K562 (cell line): Measurements from ENCODE around the gene PHAX. TPM values are rescaled to one million over a fixed set of nuclear protein-coding genes. Genes with fewer than 3 reads are reported as not detected.

Source experiments
- ATAC-seq: fragments of 200-7000 bp; cut with Tn5 transposase; 3 replicates; pipeline ENCODE4 v1.9.1; 2020; ENCODE audit warnings: moderate library complexity
- BruUV-seq: library from RNA; stranded (reverse); fragments of 400-500 nt; replicated peaks from 2 replicates; lab custom pipeline; 2021; lab: Mats Ljungman, UMichigan
- CTCF ChIA-PET: fragments of 300-600 bp; formaldehyde crosslinking; extraction: SDS; loops from one replicate; lab custom pipeline; 2021; ENCODE audit warnings: low intra/inter-chr PET ratio; lab: Yijun Ruan, JAX
- POLR2A ChIA-PET: fragments of 300-600, 350-650 bp; sonication (Branson Sonifier 250); formaldehyde crosslinking; extraction: SDS; loops from one replicate; lab custom pipeline; 2021; ENCODE audit warnings: antibody characterized with exemption, inconsistent platforms; lab: Yijun Ruan, JAX
- DNase-seq, 4 experiments: peaks; one replicate each; pipeline versions ENCODE4 v3.0.0 to v3.0.0-alpha.2; 2011 to 2018; ENCODE audit warnings: low spot score in 3 of 4, mixed read lengths in 3 of 4; ENCODE audit errors: extremely low read depth in 1 of 4
- FAIRE-seq: peaks from 2 replicates; lab custom pipeline; 2011; peaks lifted over from hg19 to GRCh38; lab: Jason Lieb, UNC
- H2AFZ ChIP-seq: 2 replicates; pipeline ENCODE4 v1.6.0; 2011; ENCODE audit warnings: low read depth, low read length, control low read depth, inconsistent platforms
- H3K27ac ChIP-seq: fragments of 200-600 bp; 3 replicates; pipeline ENCODE4 v1.8.0; 2011; ENCODE audit warnings: low read depth, mild to moderate bottlenecking, control low read depth, inconsistent platforms, low read length, moderate library complexity, mixed read lengths; ENCODE audit errors: extremely low read depth
- H3K27me3 ChIP-seq, 2 experiments: fragments of 300-600 bp in 1 of 2; 2 replicates in 1 of 2; 3 replicates in 1 of 2; pipeline versions ENCODE4 v1.6.0 to v1.8.0; 2011; ENCODE audit warnings: inconsistent platforms in 2 of 2, low read length in 2 of 2, mild to moderate bottlenecking in 1 of 2, mixed read lengths in 1 of 2, moderate library complexity in 1 of 2; ENCODE audit not compliant: control insufficient read depth in 2 of 2, insufficient read depth in 2 of 2
- H3K36me3 ChIP-seq: fragments of 300-600 bp; 3 replicates; pipeline ENCODE4 v1.8.0; 2011; ENCODE audit warnings: mild to moderate bottlenecking, low read length, inconsistent platforms; ENCODE audit not compliant: control insufficient read depth, insufficient read depth
- H3K4me1 ChIP-seq, 2 experiments: fragments of 200-600 bp in 1 of 2; replicated peaks in 1 of 2; 2 replicates in 1 of 2; 3 replicates in 1 of 2; pipeline versions ENCODE4 v1.5.1 to v1.8.0; 2011; ENCODE audit warnings: inconsistent platforms in 2 of 2, low read length in 2 of 2, mild to moderate bottlenecking in 1 of 2, mixed read lengths in 1 of 2, moderate library complexity in 1 of 2; ENCODE audit not compliant: control insufficient read depth in 2 of 2, insufficient read depth in 2 of 2
- H3K4me2 ChIP-seq: 2 replicates; pipeline ENCODE4 v1.6.1; 2011; ENCODE audit warnings: low read length, control low read depth, inconsistent platforms, mixed read lengths; ENCODE audit not compliant: insufficient read depth
- H3K4me3 ChIP-seq: fragments of 200-600 bp; sonication (generic), shearing (Covaris generic); 2 replicates; pipeline ENCODE4 v1.5.1; 2016; ENCODE audit warnings: control low read depth, inconsistent platforms
- H3K79me2 ChIP-seq: fragments of 200-600 bp; 3 replicates; pipeline ENCODE4 v1.8.0; 2011; ENCODE audit warnings: low read length, inconsistent platforms; ENCODE audit not compliant: control insufficient read depth, insufficient read depth
- H3K9ac ChIP-seq, 2 experiments: 2 replicates each; pipeline versions ENCODE4 v1.6.0 to v1.6.1; 2011; ENCODE audit warnings: low read depth in 2 of 2, low read length in 2 of 2, control low read depth in 1 of 2, inconsistent platforms in 1 of 2, mild to moderate bottlenecking in 1 of 2, mixed read lengths in 1 of 2; ENCODE audit not compliant: insufficient read depth in 1 of 2
- H3K9me1 ChIP-seq: one replicate; pipeline ENCODE4 v1.6.0; 2011; ENCODE audit warnings: inconsistent platforms, mild to moderate bottlenecking, low read length, moderate library complexity; ENCODE audit not compliant: control insufficient read depth, insufficient read depth
- H3K9me3 ChIP-seq: replicated peaks from 2 replicates; pipeline ENCODE4 v1.5.1; 2011; ENCODE audit warnings: low read depth, low read length, inconsistent platforms; ENCODE audit not compliant: control insufficient read depth, insufficient read depth
- H4K20me1 ChIP-seq: replicated peaks from 2 replicates; pipeline ENCODE4 v1.6.1; 2011; ENCODE audit warnings: low read length, inconsistent platforms, mixed read lengths; ENCODE audit not compliant: control insufficient read depth, insufficient read depth
- ATF3 ChIP-seq, 2 experiments: fragments of 450-650 bp in 1 of 2; sonication (generic) in 1 of 2; formaldehyde crosslinking in 1 of 2; IDR thresholded peaks in 1 of 2; conservative IDR thresholded peaks in 1 of 2; 2 replicates each; pipeline versions ENCODE4 v1.6.1 to v1.8.1; 2016 to 2023; ENCODE audit warnings: mild to moderate bottlenecking in 2 of 2, moderate library complexity in 2 of 2, inconsistent platforms in 1 of 2, missing genetic modification reagents in 1 of 2
- CBX5 ChIP-seq: IDR thresholded peaks from 2 replicates; pipeline ENCODE4 v1.6.1; 2014; ENCODE audit warnings: low read depth, borderline replicate concordance
- CHD4 ChIP-seq: fragments of 200-600 bp; sonication (generic); IDR thresholded peaks from 3 replicates; pipeline ENCODE4 v1.6.1; 2012; ENCODE audit warnings: low read depth, mild to moderate bottlenecking, mixed read lengths, low read length, inconsistent platforms; ENCODE audit not compliant: insufficient read depth, insufficient replicate concordance, poor library complexity, severe bottlenecking
- DLX4 ChIP-seq: fragments of 250-450 bp; sonication (Bioruptor Pico); IDR thresholded peaks from 2 replicates; pipeline ENCODE4 v1.6.1; 2021; ENCODE audit warnings: mild to moderate bottlenecking
- EHMT2 ChIP-seq: fragments of 450-650 bp; IDR thresholded peaks from 2 replicates; pipeline ENCODE4 v1.6.1; 2018; ENCODE audit warnings: antibody characterized with exemption
- FOSL1 ChIP-seq: fragments of 200-800 bp; sonication (Bioruptor generic); conservative IDR thresholded peaks from 2 replicates; pipeline ENCODE4 v1.6.1; 2016; ENCODE audit warnings: missing genetic modification characterization, missing compliant biosample characterization
- HOMEZ ChIP-seq: fragments of 250-450 bp; sonication (Bioruptor Pico); IDR thresholded peaks from 2 replicates; pipeline ENCODE4 v1.4.0; 2020; ENCODE audit warnings: mild to moderate bottlenecking, moderate library complexity
- NCOA6 ChIP-seq: fragments of 450-650 bp; IDR thresholded peaks from 2 replicates; pipeline ENCODE4 v1.6.1; 2017; ENCODE audit warnings: mild to moderate bottlenecking
- NFXL1 ChIP-seq: fragments of 450-650 bp; formaldehyde crosslinking; IDR thresholded peaks from 2 replicates; pipeline ENCODE4 v1.4.0; 2021; ENCODE audit warnings: mild to moderate bottlenecking
- NKRF ChIP-seq: fragments of 450-650 bp; IDR thresholded peaks from 2 replicates; pipeline ENCODE4 v1.6.1; 2016; ENCODE audit warnings: borderline replicate concordance
- PML ChIP-seq: IDR thresholded peaks from 2 replicates; pipeline ENCODE4 v1.6.1; 2012; ENCODE audit warnings: low read length, inconsistent platforms
- RBM22 ChIP-seq: fragments of 200-400 bp; formaldehyde crosslinking; IDR thresholded peaks from 2 replicates; pipeline ENCODE4 v1.6.1; 2018; ENCODE audit warnings: low read length, low read depth; ENCODE audit not compliant: poor library complexity, severe bottlenecking
- TCFL5 ChIP-seq: fragments of 250-450 bp; sonication (Bioruptor Pico); conservative IDR thresholded peaks from 2 replicates; pipeline ENCODE4 v1.6.1; 2021; ENCODE audit warnings: mild to moderate bottlenecking, moderate library complexity, matching md5 sums
- TEAD2 ChIP-seq: fragments of 450-650 bp; IDR thresholded peaks from 2 replicates; pipeline ENCODE4 v1.6.1; 2016; ENCODE audit warnings: missing genetic modification characterization, control low read depth, missing compliant biosample characterization
- TRIM28 ChIP-seq: fragments of 450-650 bp; IDR thresholded peaks from 2 replicates; pipeline ENCODE4 v1.6.1; 2017
- ZEB2 ChIP-seq: fragments of 450-650 bp; IDR thresholded peaks from 2 replicates; pipeline ENCODE4 v1.6.1; 2016
- WGBS: fragments of 100-300 bp; shearing (Covaris generic); methylation state at CpG from one replicate; pipeline ENCODE4 v1.1.6; 2016; ENCODE audit warnings: low coverage, mixed read lengths; ENCODE audit not compliant: insufficient coverage; ENCODE audit errors: missing lambda C conversion rate; 5-methylcytosine and 5-hydroxymethylcytosine counted together
- in situ Hi-C: fragments of 300-500 bp; cut with MboI; formaldehyde crosslinking; loops from 4 replicates; pipeline ENCODE4 v1.15.0; 2018; ENCODE audit warnings: inconsistent platforms, mixed read lengths
- intact Hi-C: fragments of 100-400 bp; cut with micrococcal nuclease; formaldehyde crosslinking; loops from 2 replicates; pipeline ENCODE4 v1.14.2; 2022
- polyA plus RNA-seq, 8 experiments: library from polyadenylated mRNA; depleted of rRNA in 4 of 8; stranded (reverse) in 5 of 8; unstranded in 3 of 8; fragments of >200 nt; fragmentation: Nextera tagmentation in 2 of 8; fragmentation: Illumina TruSeq in 1 of 8; extraction: Ambion mirVana in 2 of 8; extraction: Trizol in 1 of 8; gene quantifications; 2 replicates each; pipeline versions ENCODE4 v1.2.1 to v1.2.3, GENCODE V29; 2011 to 2014; ENCODE audit warnings: inconsistent platforms in 1 of 8, missing spikeins in 1 of 8
- total RNA-seq, 7 experiments: library from RNA; depleted of rRNA in 6 of 7; stranded (reverse); fragments of >200 nt in 6 of 7; fragmentation: Illumina TruSeq in 2 of 7; extraction: Trizol in 2 of 7; gene quantifications; 2 replicates each; pipeline versions ENCODE4 v1.2.1 to v1.2.3, GENCODE V29; 2011 to 2021; ENCODE audit warnings: low replicate concordance in 1 of 7
- TF ChIP-seq, protein P1 (sequence below): fragments of 450-650 bp; IDR thresholded peaks from 2 replicates; pipeline ENCODE4 v1.6.1; 2014; ENCODE audit warnings: low read depth, mild to moderate bottlenecking, moderate library complexity, borderline replicate concordance

Gene PHAX
- total and polyA plus RNA-seq, 9 of the 15 experiments (the other 6 are each of a cell fraction or from before 2014, with no cell fraction given): 20.2 to 59.8 (median 43.5) TPM

GRCh38 chr5:126645132-126645531 lies 44.4 kb downstream of the PHAX start:
- FAIRE-seq (peak; percentile 63), DNase-seq (no peak)
- no peak for TF ChIP-seq NCOA6
- peak; percentile 50 for TF ChIP-seq FOSL1
- TF ChIP-seq NFXL1: no peak
- TF ChIP-seq HOMEZ (CRISPR knock-in tag): no peak
- no peak for TF ChIP-seq DLX4
- TF ChIP-seq ZEB2: no peak
- no peak for TF ChIP-seq CHD4
- TF ChIP-seq, protein P1, sequence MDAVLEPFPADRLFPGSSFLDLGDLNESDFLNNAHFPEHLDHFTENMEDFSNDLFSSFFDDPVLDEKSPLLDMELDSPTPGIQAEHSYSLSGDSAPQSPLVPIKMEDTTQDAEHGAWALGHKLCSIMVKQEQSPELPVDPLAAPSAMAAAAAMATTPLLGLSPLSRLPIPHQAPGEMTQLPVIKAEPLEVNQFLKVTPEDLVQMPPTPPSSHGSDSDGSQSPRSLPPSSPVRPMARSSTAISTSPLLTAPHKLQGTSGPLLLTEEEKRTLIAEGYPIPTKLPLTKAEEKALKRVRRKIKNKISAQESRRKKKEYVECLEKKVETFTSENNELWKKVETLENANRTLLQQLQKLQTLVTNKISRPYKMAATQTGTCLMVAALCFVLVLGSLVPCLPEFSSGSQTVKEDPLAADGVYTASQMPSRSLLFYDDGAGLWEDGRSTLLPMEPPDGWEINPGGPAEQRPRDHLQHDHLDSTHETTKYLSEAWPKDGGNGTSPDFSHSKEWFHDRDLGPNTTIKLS: no peak
- no peak for TF ChIP-seq PML
- TF ChIP-seq RBM22: no peak
- no peak for TF ChIP-seq NKRF
- peak; percentile 97 for TF ChIP-seq TRIM28
- 0 out of 2 replicates have a peak, but pooled peaks have one; percentile 52 for TF ChIP-seq EHMT2
- no peak for TF ChIP-seq TEAD2 (tag)
- TF ChIP-seq CBX5: peak; percentile 88; the same call in 1 of the 2 replicates
- TF ChIP-seq TCFL5: no peak
- peak; percentile 33; the same call in 1 of the 2 replicates for TF ChIP-seq ATF3 (IDR thresholded peaks at IDR 0.05)
- TF ChIP-seq ATF3 (CRISPR knock-in tag; conservative IDR thresholded peaks at IDR 0.05): no peak

More at GRCh38 chr5:126645132-126645531, 44.4 kb downstream of the PHAX start:
- Histone ChIP-seq H3K9me3 (0 out of 2 replicates have a peak, but pooled peaks cover 2% of the 10 kb centered on the region), H3K9ac (no peak overlapping the region), H3K4me2 (no peak overlapping the region), H3K79me2 (no peaks in the 10 kb centered on the region), H3K27me3 (no peaks in the 10 kb centered on the region; a peak in 1 of 5 replicates), H3K36me3 (no peaks in the 10 kb centered on the region), H3K4me1 (no peaks in the 10 kb centered on the region; a peak in 1 of 5 replicates), H3K9me1 (no peaks in the 10 kb centered on the region), H2AFZ (no peak overlapping the region), H3K4me3 (no peak overlapping the region), H4K20me1 (no peaks in the 10 kb centered on the region), H3K27ac (no peak overlapping the region)
- no peak for ATAC-seq
- intact Hi-C loops: no loop called here
- BruUV-seq: no TSS peak
- in situ Hi-C loops: loop anchor here (10.0 to 25.0 kb wide), 2 partner anchors 300 to 667 kb away; no protein-coding TSS in a partner anchor
- 11% methylated on average over 1 of the region's 1 CpG for WGBS
- ChIA-PET POLR2A (no interaction called here), CTCF (no interaction called here)
